C4-2B (cell line): ENCODE data around the gene MYCBP.
"Not testable (repeated sequence)": the region's sequence is repeated elsewhere in the genome, so short reads cannot be mapped to it uniquely, and the experiment has no call there.

ENCODE experiments used
- H3K27ac ChIP-seq: fragments of 450-650 bp; 2 replicates; pipeline ENCODE4 v1.5.1; 2017
- CTCF ChIP-seq: fragments of 450-650 bp; conservative IDR thresholded peaks from 2 replicates; pipeline ENCODE4 v1.5.1; 2017; ENCODE audit warnings: mild to moderate bottlenecking
- ZFX ChIP-seq: fragments of 450-650 bp; IDR thresholded peaks from 2 replicates; pipeline ENCODE4 v1.6.1; 2017

The MYCBP gene

GRCh38 chr1:38873027-38873969, at the start of gene MYCBP:
TSS of gene MYCBP (minus strand) at chr1:38873348. CDS start at chr1:38873305, 43 bp downstream.
- TF ChIP-seq ZFX = peak; percentile 26; the same call in 1 of the 2 replicates
- no peak; the same call in 1 of the 2 replicates for TF ChIP-seq CTCF
- H3K27ac ChIP-seq = peak within 1 kb of the TSS; percentile 75

GRCh38 chr1:38919130-38919529, 46.0 kb upstream of the MYCBP start:
- TF ChIP-seq CTCF (no peak), ZFX (no peak)
- no peak overlapping the region for H3K27ac ChIP-seq

GRCh38 chr1:38918568-38918967, 45.4 kb upstream of the MYCBP start:
- H3K27ac ChIP-seq = no peak overlapping the region
- TF ChIP-seq CTCF (no peak), ZFX (no peak)

GRCh38 chr1:38917772-38918171, 44.6 kb upstream of the MYCBP start:
- TF ChIP-seq CTCF (no peak), ZFX (no peak)
- H3K27ac ChIP-seq = no peak overlapping the region

GRCh38 chr1:38917337-38917736, 44.2 kb upstream of the MYCBP start:
- no peak overlapping the region for H3K27ac ChIP-seq

GRCh38 chr1:38915352-38915948, 42.3 kb upstream of the MYCBP start:
- H3K27ac ChIP-seq = no peak overlapping the region
- no peak for TF ChIP-seq ZFX
- TF ChIP-seq CTCF = no peak

More at GRCh38 chr1:38917337-38917736, 44.2 kb upstream of the MYCBP start:
- TF ChIP-seq ZFX = no peak
- no peak for TF ChIP-seq CTCF

- H3K27ac ChIP-seq = not testable (repeated sequence)
These were observed 41.8 kb upstream of the MYCBP start for GRCh38 chr1:38914908-38915307.
